Adrenal gland (tissue), 12 donors: ENCODE data around the gene RUBCNL. TPM values are rescaled to one million over a fixed set of nuclear protein-coding genes. Genes with fewer than 3 reads are reported as not detected.

ENCODE experiments used
- DNase-seq, 7 donors: peaks; one replicate each; pipeline ENCODE4 v3.0.0-alpha.2; 2019 to 2020
- H3K27ac ChIP-seq, 5 donors: fragments of 200-600 bp; sonication (generic) in 4 of 5; 1 replicate in 3 of 5; 2 replicates in 2 of 5; pipeline versions ENCODE4 v1.5.1 to v1.8.0; 2016 to 2020; ENCODE audit warnings: mild to moderate bottlenecking in 1 of 5
- H3K27me3 ChIP-seq: fragments of 200-600 bp; 2 replicates; pipeline ENCODE4 v1.8.0; 2021
- H3K36me3 ChIP-seq, 2 donors: fragments of 200-600 bp; replicated peaks in 1 of 2; 1 replicate in 1 of 2; 2 replicates in 1 of 2; pipeline versions ENCODE4 v1.5.1 to v1.8.0; 2018 to 2022
- H3K4me1 ChIP-seq, 2 donors: fragments of 200-600 bp; replicated peaks in 1 of 2; 1 replicate in 1 of 2; 2 replicates in 1 of 2; pipeline versions ENCODE4 v1.5.1 to v1.8.0; 2018 to 2021
- H3K4me3 ChIP-seq, 4 donors: fragments of 200-600 bp; sonication (generic) in 3 of 4; one replicate each; pipeline ENCODE4 v1.5.1; 2016 to 2018
- H3K9me3 ChIP-seq, 3 donors: fragments of 200-600 bp; sonication (generic) in 1 of 3; replicated peaks in 1 of 3; 1 replicate in 2 of 3; 2 replicates in 1 of 3; pipeline versions ENCODE4 v1.5.1 to v1.8.0; 2016 to 2021
- POLR2A ChIP-seq, 2 donors: fragments of 450-650 bp; IDR thresholded peaks; one replicate each; pipeline ENCODE4 v1.6.1; 2017; ENCODE audit warnings: antibody characterized with exemption in 2 of 2, mild to moderate bottlenecking in 2 of 2, moderate library complexity in 1 of 2
- whole genome bisulfite sequencing, 4 donors: extraction: QIAGEN DNeasy Blood & Tissue Kit in 2 of 4; methylation state at CpG; one replicate each; pipeline versions ENCODE4 v1.1.5 to v1.1.7; 2013 to 2017; 5-methylcytosine and 5-hydroxymethylcytosine counted together
- intact Hi-C, 2 donors: fragments of 100-400 bp; cut with DNase I; formaldehyde crosslinking; loops; one replicate each; pipeline versions ENCODE4 v1.14.1 to v1.15.0; 2022 to 2023
- polyA plus RNA-seq, 3 donors: library from polyadenylated mRNA; stranded (reverse); fragments of 200-250 nt in 2 of 3; fragments of 350-450 nt in 1 of 3; fragmentation: Illumina TruSeq in 1 of 3; extraction: RNeasy Lipid Tissue Mini Kit (QIAGEN cat#74804) in 1 of 3; gene quantifications; one replicate each; pipeline ENCODE4 v1.2.3, GENCODE V29; 2013 to 2014
- total RNA-seq, 9 donors: library from RNA; depleted of rRNA in 4 of 9; stranded (reverse); fragments of >200 nt in 4 of 9; fragments of 120-200 nt in 1 of 9; fragmentation: NEBNext Ultra II Directional in 1 of 9; extraction: Animal tissue kit (Norgen Biotek cat#: 25700) in 1 of 9; gene quantifications; one replicate each; pipeline versions ENCODE4 v1.1.0 to v1.2.4, GENCODE V29; 2013 to 2023
- TF ChIP-seq, protein P1 (sequence below), 6 experiments: fragments of 450-650 bp in 4 of 6; fragments of 200-600 bp in 2 of 6; sonication (generic) in 1 of 6; IDR thresholded peaks; 1 replicate in 5 of 6; 2 replicates in 1 of 6; pipeline versions ENCODE4 v1.5.1 to v1.8.0; 2016 to 2021; ENCODE audit warnings: antibody characterized with exemption in 6 of 6, mild to moderate bottlenecking in 2 of 6, moderate library complexity in 1 of 6
- donor health status: healthy with polysubstance abuse.
- donor health status: Bipolar disorder and iron deficiency.
- donor health status: DM: yes; HTN: yes; CAD: no.
- donor health status: DM: no; HTN: no; CAD: no.
- donor health status: DM: no; HTN: no; CAD: no.
- donor health status: DM: yes; HTN: yes; CAD: no.

The RUBCNL gene
- total and polyA plus RNA-seq, 12 donors: 0.81 to 7.9 (median 2.9) TPM

DNA sequence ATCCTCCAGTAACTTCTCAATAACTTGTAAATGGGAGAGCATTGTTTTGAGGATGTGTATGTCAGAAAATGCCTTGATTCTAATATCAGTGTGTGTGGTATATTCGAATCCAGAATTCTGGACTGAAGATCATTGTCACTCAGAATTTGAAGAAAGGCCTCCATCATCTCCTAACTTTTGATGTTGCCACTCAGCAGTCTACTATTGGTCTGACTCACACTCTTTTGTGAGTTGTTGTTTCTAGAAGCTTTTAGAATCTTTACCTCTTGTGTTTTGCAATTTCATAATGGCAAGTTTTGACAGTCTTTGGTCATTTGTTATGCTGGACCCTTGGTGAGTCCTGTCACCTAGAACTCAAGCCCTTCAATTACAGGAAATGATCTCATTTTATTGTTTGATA lies 77.0 kb downstream of the RUBCNL start:
- Histone ChIP-seq H3K9me3 (no peaks in the 10 kb centered on the region), H3K4me3 (no peak overlapping the region), H3K36me3 (no peaks in the 10 kb centered on the region), H3K4me1 (no peaks in the 10 kb centered on the region), H3K27ac (no peak overlapping the region), H3K27me3 (no peaks in the 10 kb centered on the region)
- intact Hi-C loops: no loop called here
- no peak for DNase-seq
- TF ChIP-seq, protein P1, sequence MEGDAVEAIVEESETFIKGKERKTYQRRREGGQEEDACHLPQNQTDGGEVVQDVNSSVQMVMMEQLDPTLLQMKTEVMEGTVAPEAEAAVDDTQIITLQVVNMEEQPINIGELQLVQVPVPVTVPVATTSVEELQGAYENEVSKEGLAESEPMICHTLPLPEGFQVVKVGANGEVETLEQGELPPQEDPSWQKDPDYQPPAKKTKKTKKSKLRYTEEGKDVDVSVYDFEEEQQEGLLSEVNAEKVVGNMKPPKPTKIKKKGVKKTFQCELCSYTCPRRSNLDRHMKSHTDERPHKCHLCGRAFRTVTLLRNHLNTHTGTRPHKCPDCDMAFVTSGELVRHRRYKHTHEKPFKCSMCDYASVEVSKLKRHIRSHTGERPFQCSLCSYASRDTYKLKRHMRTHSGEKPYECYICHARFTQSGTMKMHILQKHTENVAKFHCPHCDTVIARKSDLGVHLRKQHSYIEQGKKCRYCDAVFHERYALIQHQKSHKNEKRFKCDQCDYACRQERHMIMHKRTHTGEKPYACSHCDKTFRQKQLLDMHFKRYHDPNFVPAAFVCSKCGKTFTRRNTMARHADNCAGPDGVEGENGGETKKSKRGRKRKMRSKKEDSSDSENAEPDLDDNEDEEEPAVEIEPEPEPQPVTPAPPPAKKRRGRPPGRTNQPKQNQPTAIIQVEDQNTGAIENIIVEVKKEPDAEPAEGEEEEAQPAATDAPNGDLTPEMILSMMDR (IDR thresholded peaks at IDR 0.05): no peak
- TF ChIP-seq POLR2A (IDR thresholded peaks at IDR 0.05): no peak
- 65 to 86% (median 76%) methylated on average over 1 of the region's 1 CpG for WGBS, 4 donors

DNA sequence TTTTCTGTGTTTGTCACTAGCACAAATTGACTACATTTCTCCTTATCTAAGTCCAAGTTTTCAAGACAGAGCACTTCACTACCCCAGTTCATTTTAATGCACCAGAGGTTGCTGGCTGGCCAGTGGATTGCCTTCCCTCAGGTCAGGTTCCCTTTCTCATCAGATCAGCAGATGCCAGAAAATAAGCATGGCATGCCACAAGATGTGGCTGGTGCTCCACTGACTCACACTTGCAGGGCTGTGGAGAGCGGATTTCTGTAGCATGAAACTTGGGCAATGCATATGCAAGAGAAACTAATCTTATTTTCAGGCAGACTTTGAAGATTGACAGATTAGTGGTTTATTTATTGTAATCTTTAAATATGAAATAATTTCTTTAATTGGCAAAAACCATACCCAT lies 79.5 kb downstream of the RUBCNL start:
- WGBS, 4 donors: 80 to 97% (median 90%) methylated on average over 1 of the region's 1 CpG
- TF ChIP-seq POLR2A (IDR thresholded peaks at IDR 0.05): no peak
- TF ChIP-seq, protein P1 (IDR thresholded peaks at IDR 0.05): no peak
- Histone ChIP-seq H3K4me3 (no peak overlapping the region), H3K9me3 (no peaks in the 10 kb centered on the region), H3K36me3 (no peaks in the 10 kb centered on the region), H3K4me1 (no peaks in the 10 kb centered on the region), H3K27me3 (no peaks in the 10 kb centered on the region), H3K27ac (no peak overlapping the region)
- no peak for DNase-seq
- intact Hi-C loops: no loop called here

DNA sequence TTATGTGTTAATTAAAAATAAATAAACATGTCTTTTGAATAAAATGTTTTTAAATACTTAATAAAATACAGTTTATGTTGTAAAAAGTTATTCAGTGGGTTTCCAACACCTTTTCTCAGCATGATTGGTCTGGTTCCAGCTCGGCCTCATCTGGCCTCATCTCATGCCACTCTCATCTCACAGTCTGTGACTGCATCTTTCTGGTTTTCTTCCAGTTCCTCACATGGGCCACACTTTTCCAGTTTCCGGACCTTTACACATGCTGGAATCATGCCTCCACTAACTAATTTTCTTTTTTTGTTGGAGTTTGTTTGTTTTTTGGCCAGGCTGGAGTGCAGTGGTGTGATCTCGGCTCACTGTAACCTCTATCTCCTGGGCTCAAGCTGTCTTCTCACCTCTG lies 82.5 kb downstream of the RUBCNL start:
- Histone ChIP-seq H3K4me1 (no peaks in the 10 kb centered on the region), H3K27ac (no peak overlapping the region), H3K4me3 (no peak overlapping the region), H3K27me3 (no peaks in the 10 kb centered on the region), H3K9me3 (no peaks in the 10 kb centered on the region), H3K36me3 (no peaks in the 10 kb centered on the region)
- intact Hi-C loops: no loop called here
- 80 to 87% (median 82%) methylated on average over 3 of the region's 3 CpGs for WGBS, 4 donors
- TF ChIP-seq POLR2A (IDR thresholded peaks at IDR 0.05): no peak
- TF ChIP-seq, protein P1 (IDR thresholded peaks at IDR 0.05): no peak
- no peak for DNase-seq

DNA sequence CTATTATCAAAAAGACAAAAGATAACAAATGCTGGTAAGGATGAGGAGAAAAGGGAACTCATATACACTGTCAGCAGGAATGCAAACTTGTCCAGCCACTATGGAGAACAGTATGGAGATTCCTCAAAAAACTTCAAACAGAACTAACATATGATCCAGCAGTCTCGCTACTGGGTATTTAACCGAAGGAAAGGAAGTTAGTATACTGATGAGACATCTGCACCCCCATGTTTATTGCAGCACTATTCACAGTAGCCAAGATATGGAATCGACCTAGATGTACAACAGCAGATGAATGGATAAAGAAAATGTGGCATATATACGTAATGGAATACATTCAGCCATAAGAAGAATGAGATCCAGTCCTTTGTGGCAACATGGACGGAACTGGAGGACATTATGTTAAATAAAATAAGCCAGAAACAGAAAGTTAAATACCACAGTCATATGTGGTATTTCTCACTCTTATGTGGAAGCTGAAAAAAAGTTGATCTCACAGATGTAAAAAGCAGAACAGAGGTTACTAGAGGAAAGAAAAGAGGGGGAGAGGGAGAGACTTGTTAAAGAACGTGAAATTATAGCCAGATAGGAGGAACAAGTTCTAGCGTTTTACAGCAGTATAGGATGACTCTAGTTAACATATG lies 83.2 kb downstream of the RUBCNL start:
- H3K9me3 ChIP-seq: no peaks in the 10 kb centered on the region
- no peak for DNase-seq
- H3K36me3 ChIP-seq: no peaks in the 10 kb centered on the region
- no peaks in the 10 kb centered on the region for H3K27me3 ChIP-seq
- peak overlapping the region in 1 of 5 donors; percentile 41 for H3K27ac ChIP-seq
- H3K4me1 ChIP-seq: no peaks in the 10 kb centered on the region
- 55 to 64% (median 60%) methylated on average over 7 of the region's 7 CpGs for WGBS, 4 donors
- TF ChIP-seq, protein P1 (IDR thresholded peaks at IDR 0.05): no peak
- TF ChIP-seq POLR2A (IDR thresholded peaks at IDR 0.05): no peak
- intact Hi-C loops: no loop called here
- no peak overlapping the region for H3K4me3 ChIP-seq
